HepG2 (cell line): ENCODE data around the gene ACO1. TPM values are rescaled to one million over a fixed set of nuclear protein-coding genes. Genes with fewer than 3 reads are reported as not detected.

Experiments
- ATF7 ChIP-seq, 2 experiments: fragments of 450-650 bp in 1 of 2; sonication (generic) in 1 of 2; formaldehyde crosslinking in 1 of 2; IDR thresholded peaks; 2 replicates each; pipeline versions ENCODE4 v1.4.0 to v1.6.1; 2016 to 2020; ENCODE audit warnings: antibody characterized with exemption in 1 of 2, mild to moderate bottlenecking in 1 of 2, missing genetic modification reagents in 1 of 2
- CBX1 ChIP-seq: IDR thresholded peaks from one replicate; pipeline ENCODE4 v1.6.1; 2016; ENCODE audit warnings: antibody characterized with exemption, low read depth
- CENPT ChIP-seq: sonication (generic); formaldehyde crosslinking; IDR thresholded peaks from 2 replicates; pipeline ENCODE4 v1.8.0; 2022; ENCODE audit warnings: low read depth, mild to moderate bottlenecking, moderate library complexity, missing genetic modification reagents
- CSRNP1 ChIP-seq: sonication (generic); formaldehyde crosslinking; IDR thresholded peaks from 2 replicates; pipeline ENCODE4 v1.8.1; 2023; ENCODE audit warnings: mild to moderate bottlenecking, missing genetic modification reagents
- LBX2 ChIP-seq: sonication (generic); formaldehyde crosslinking; IDR thresholded peaks from 2 replicates; pipeline ENCODE4 v1.5.0; 2020; ENCODE audit warnings: missing genetic modification reagents, mild to moderate bottlenecking, borderline replicate concordance
- MLXIP ChIP-seq: sonication (generic); formaldehyde crosslinking; IDR thresholded peaks from 2 replicates; pipeline ENCODE4 v1.9.0; 2021; ENCODE audit warnings: missing genetic modification reagents, borderline replicate concordance
- NCOA1 ChIP-seq: sonication (generic); formaldehyde crosslinking; IDR thresholded peaks from 2 replicates; pipeline ENCODE4 v1.9.0; 2021; ENCODE audit warnings: missing genetic modification reagents
- NONO ChIP-seq, 2 experiments: fragments of 450-650 bp in 1 of 2; sonication (generic) in 1 of 2; formaldehyde crosslinking in 1 of 2; IDR thresholded peaks in 1 of 2; conservative IDR thresholded peaks in 1 of 2; 2 replicates each; pipeline versions ENCODE4 v1.6.1 to v1.8.0; 2017 to 2022; ENCODE audit warnings: mild to moderate bottlenecking in 1 of 2, missing genetic modification reagents in 1 of 2, moderate library complexity in 1 of 2
- PAWR ChIP-seq: sonication (generic); formaldehyde crosslinking; IDR thresholded peaks from 2 replicates; pipeline ENCODE4 v1.4.0; 2020; ENCODE audit warnings: missing genetic modification reagents, mild to moderate bottlenecking, borderline replicate concordance
- SMYD3 ChIP-seq: sonication (generic); formaldehyde crosslinking; IDR thresholded peaks from 2 replicates; pipeline ENCODE4 v1.8.1; 2023; ENCODE audit warnings: mild to moderate bottlenecking, missing genetic modification reagents
- XBP1 ChIP-seq: sonication (generic); formaldehyde crosslinking; IDR thresholded peaks from 2 replicates; pipeline ENCODE4 v1.5.0; 2020; ENCODE audit warnings: missing genetic modification reagents
- ZBTB34 ChIP-seq: sonication (generic); formaldehyde crosslinking; IDR thresholded peaks from 2 replicates; pipeline ENCODE4 v1.8.0; 2022; ENCODE audit warnings: mild to moderate bottlenecking, missing genetic modification reagents
- ZFP37 ChIP-seq: sonication (generic); formaldehyde crosslinking; IDR thresholded peaks from 2 replicates; pipeline ENCODE4 v1.4.0; 2020; ENCODE audit warnings: missing genetic modification reagents, borderline replicate concordance
- ZNF136 ChIP-seq: sonication (generic); formaldehyde crosslinking; IDR thresholded peaks from 2 replicates; pipeline ENCODE4 v1.8.1; 2022; ENCODE audit warnings: low read depth, mild to moderate bottlenecking, moderate library complexity, missing genetic modification reagents
- ZNF431 ChIP-seq: sonication (generic); formaldehyde crosslinking; IDR thresholded peaks from 2 replicates; pipeline ENCODE4 v1.9.0; 2022; ENCODE audit warnings: missing genetic modification reagents, low read depth, mild to moderate bottlenecking, borderline replicate concordance
- ZNF570 ChIP-seq: sonication (generic); formaldehyde crosslinking; IDR thresholded peaks from 2 replicates; pipeline ENCODE4 v1.4.0; 2020; ENCODE audit warnings: mild to moderate bottlenecking, missing genetic modification reagents, borderline replicate concordance
- ZNF605 ChIP-seq: sonication (generic); formaldehyde crosslinking; IDR thresholded peaks from 2 replicates; pipeline ENCODE4 v1.8.0; 2022; ENCODE audit warnings: mild to moderate bottlenecking, missing genetic modification reagents
- ZNF619 ChIP-seq: sonication (generic); formaldehyde crosslinking; IDR thresholded peaks from 2 replicates; pipeline ENCODE4 v1.4.0; 2020; ENCODE audit warnings: mild to moderate bottlenecking, missing genetic modification reagents
- ZZZ3 ChIP-seq: sonication (generic); formaldehyde crosslinking; IDR thresholded peaks from 2 replicates; pipeline ENCODE4 v1.4.0; 2020; ENCODE audit warnings: missing genetic modification reagents, mild to moderate bottlenecking, borderline replicate concordance
- polyA plus RNA-seq, 8 experiments: library from polyadenylated mRNA; depleted of rRNA in 3 of 8; stranded (reverse) in 7 of 8; unstranded in 1 of 8; fragments of >200 nt; fragmentation: Illumina TruSeq in 4 of 8; extraction: Trizol in 4 of 8; gene quantifications; 2 replicates each; pipeline versions ENCODE4 v1.2.1 to v1.2.3, GENCODE V29; 2011 to 2016; ENCODE audit warnings: low read depth in 4 of 8, missing spikeins in 1 of 8, mixed read lengths in 1 of 8; ENCODE audit not compliant: insufficient read depth in 1 of 8
- total RNA-seq, 5 experiments: library from RNA; depleted of rRNA; stranded (reverse); fragments of >200 nt; fragmentation: Illumina TruSeq; extraction: Trizol; gene quantifications; 2 replicates each; pipeline ENCODE4 v1.2.3, GENCODE V29; 2016; ENCODE audit warnings: low read depth in 1 of 5
- TF ChIP-seq, protein P1 (sequence below): sonication (generic); formaldehyde crosslinking; IDR thresholded peaks from 2 replicates; pipeline ENCODE4 v1.8.1; 2023; ENCODE audit warnings: mild to moderate bottlenecking, inconsistent platforms, moderate library complexity, missing genetic modification reagents, borderline replicate concordance

The ACO1 gene
- total and polyA plus RNA-seq, 2 of the 13 experiments (the other 11 are each of a cell fraction or from before 2014, with no cell fraction given) = 20.1 to 48.2 TPM

- no peak for TF ChIP-seq MLXIP (CRISPR knock-in tag)
- TF ChIP-seq ZNF619 (CRISPR knock-in tag) = peak; percentile 92; the same call in 1 of the 2 replicates
- TF ChIP-seq PAWR (CRISPR knock-in tag) = no peak
- peak; percentile 83; the same call in 1 of the 2 replicates for TF ChIP-seq ZNF605 (CRISPR knock-in tag)
- TF ChIP-seq ZFP37 (CRISPR knock-in tag) = no peak
- no peak for TF ChIP-seq XBP1 (CRISPR knock-in tag)
- no peak for TF ChIP-seq CSRNP1
- peak; percentile 88 for TF ChIP-seq CBX1
- TF ChIP-seq ZNF570 (CRISPR knock-in tag) = peak; percentile 45; the same call in 1 of the 2 replicates
- TF ChIP-seq CENPT = no peak
- no peak for TF ChIP-seq ZBTB34 (CRISPR knock-in tag)
- no peak for TF ChIP-seq NCOA1
- no peak for TF ChIP-seq ATF7 (IDR thresholded peaks at IDR 0.05)
- TF ChIP-seq ATF7 (CRISPR knock-in tag; IDR thresholded peaks at IDR 0.05) = no peak
- no peak for TF ChIP-seq ZZZ3
- TF ChIP-seq ZNF431 = no peak; the same call in 1 of the 2 replicates
- TF ChIP-seq NONO (IDR thresholded peaks at IDR 0.05) = no peak
- peak; percentile 95 for TF ChIP-seq NONO (CRISPR knock-in tag; conservative IDR thresholded peaks at IDR 0.05)
- no peak for TF ChIP-seq SMYD3 (CRISPR knock-in tag)
- TF ChIP-seq ZNF136 (CRISPR knock-in tag) = no peak
- peak; percentile 80; the same call in 1 of the 2 replicates for TF ChIP-seq LBX2 (CRISPR knock-in tag)
- TF ChIP-seq, protein P1, sequence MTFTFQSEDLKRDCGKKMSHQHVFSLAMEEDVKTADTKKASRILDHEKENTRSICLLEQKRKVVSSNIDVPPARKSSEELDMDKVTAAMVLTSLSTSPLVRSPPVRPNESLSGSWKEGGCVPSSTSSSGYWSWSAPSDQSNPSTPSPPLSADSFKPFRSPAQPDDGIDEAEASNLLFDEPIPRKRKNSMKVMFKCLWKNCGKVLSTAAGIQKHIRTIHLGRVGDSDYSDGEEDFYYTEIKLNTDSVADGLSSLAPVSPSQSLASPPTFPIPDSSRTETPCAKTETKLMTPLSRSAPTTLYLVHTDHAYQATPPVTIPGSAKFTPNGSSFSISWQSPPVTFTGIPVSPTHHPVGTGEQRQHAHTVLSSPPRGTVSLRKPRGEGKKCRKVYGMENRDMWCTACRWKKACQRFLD (CRISPR knock-in tag) = peak; percentile 89; the same call in 1 of the 2 replicates
Measured at GRCh38 chr9:32384364-32385151, at the start of gene ACO1 (continued).
